GM19328 (cell line): ENCODE measurements around the gene SH2D4B.

Experiments
- ATAC-seq: cut with Tn5 transposase; IDR thresholded peaks from one replicate; pipeline ENCODE4 v1.9.1; 2021; ENCODE audit warnings: mild to moderate bottlenecking, moderate library complexity; ENCODE audit not compliant: unreplicated experiment

SH2D4B gene

GRCh38 chr10:80585812-80586211 is 48.1 kb downstream of the SH2D4B start:
- ATAC-seq, result no peak

GRCh38 chr10:80588546-80588945 is 50.8 kb downstream of the SH2D4B start:
- no peak for ATAC-seq

DNA sequence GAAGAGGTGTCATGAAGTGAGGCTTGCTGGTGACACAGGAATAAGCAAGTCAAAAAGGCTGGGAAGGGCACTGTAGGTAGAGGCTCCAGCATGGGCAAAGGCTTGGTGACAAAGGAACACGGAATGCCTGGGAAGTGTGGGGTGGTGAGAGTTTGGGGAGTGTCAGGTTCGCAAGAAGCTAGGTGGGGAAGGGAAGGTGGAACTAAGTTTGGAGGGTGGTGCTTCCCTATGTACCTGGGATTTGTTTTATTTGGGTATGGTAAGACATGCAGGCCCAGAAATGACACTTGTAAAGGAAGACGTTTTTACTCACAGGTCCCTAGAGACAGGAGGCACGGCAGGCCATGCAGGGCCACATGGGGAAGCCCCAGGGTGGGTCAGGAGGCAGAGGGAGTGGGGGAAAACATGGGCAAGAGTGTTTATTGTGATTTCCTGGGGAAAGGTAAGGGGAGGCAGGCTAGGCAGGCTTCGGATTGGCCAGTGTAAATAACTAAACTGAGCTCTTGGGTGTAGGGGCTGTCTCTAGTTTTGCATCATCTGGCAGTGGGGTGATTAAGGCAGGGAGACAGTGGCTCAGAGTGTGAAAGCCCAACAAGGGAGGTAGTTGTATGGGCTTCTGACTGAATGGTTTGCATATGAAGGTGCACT is 52.1 kb downstream of the SH2D4B start:
- ATAC-seq, result peak; percentile 87

GRCh38 chr10:80590585-80591125 is 53.0 kb downstream of the SH2D4B start:
- no peak for ATAC-seq

- no peak for ATAC-seq
Measured at GRCh38 chr10:80596391-80597257, 58.9 kb downstream of the SH2D4B start.

GRCh38 chr10:80598084-80598798 is 60.5 kb downstream of the SH2D4B start:
- peak; percentile 40 for ATAC-seq

DNA sequence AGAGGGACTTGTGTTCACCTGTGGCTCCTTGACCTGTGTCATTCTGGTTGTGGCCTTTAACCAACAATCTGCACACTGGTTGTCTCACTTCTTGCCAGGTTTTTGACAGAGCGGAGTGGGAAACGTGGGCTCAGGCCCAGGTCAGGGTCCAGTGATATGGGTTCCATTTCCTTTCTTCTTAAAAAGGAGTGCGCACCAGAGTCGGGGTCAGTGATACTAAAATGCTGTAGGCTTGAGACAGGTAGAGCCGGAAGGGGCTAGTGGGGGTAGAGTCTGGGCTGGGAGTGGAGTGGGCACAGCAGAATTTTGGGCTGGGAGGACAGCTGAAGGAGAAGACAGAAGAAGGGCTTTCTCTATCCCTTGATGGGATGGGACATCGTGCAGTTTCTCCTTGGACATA is 61.2 kb downstream of the SH2D4B start:
- no peak for ATAC-seq

DNA sequence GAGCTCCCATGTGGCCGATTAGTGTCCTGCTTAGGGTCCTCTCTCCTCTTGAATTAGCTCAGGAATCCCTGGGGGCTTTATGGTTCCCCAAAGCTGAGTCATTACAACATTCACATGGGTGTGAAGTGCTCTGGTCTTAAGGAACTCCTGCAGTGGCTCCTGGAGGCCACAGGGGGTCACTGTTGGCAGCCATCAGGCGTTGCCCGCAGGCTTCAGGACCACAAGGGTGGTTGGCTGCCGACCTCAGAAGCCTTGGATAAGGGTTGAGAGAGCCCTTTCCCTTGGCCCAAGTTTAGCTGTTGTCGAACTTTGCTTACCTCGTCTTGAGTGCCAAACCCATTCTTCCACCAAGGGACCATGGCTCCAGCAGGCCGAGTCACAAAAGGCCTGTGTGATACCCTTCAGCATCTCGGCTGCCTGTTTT is 61.7 kb downstream of the SH2D4B start:
- ATAC-seq, result peak; percentile 79

DNA sequence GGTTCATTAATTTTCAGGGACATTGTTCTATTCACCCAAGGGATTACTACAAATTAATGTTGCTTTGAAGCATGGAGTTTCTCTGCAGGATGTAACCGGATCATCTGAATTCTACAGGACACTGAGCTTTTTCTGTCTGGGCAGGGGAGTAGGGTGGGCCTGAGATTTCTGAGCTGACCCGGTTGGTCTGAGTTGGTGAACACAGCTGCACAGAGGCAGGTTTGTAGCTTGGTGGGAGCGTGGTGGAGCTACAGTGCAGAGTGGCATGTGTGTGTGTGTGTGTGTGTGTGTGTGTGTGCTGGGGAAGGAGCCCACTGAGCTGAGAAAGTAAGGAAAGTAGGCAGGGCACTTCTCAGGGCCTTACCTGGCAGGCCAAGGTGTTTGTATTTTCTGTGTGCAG is 62.6 kb downstream of the SH2D4B start:
- no peak for ATAC-seq

DNA sequence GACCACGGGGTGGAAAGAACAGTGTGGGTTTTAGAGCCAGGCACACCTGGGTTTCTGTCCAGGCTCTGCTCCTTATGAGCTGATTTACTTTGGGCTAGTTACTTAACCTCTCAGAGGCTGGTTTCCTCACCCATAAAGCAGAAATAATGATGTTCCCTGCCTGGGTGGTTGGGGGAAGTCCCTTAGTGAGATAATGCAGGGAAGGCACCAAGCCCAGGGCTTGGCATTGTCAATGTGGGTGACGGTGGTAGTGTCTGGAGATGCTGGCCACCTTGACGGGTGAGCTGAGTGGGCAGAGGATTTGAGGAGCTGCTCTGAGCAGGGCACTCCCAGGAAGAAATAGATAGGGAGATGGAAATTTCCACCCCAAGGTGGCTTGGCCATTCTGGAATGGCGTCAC is 65.2 kb downstream of the SH2D4B start:
- ATAC-seq, result no peak

GRCh38 chr10:80603516-80603915 is 65.8 kb downstream of the SH2D4B start:
- ATAC-seq, result no peak

DNA sequence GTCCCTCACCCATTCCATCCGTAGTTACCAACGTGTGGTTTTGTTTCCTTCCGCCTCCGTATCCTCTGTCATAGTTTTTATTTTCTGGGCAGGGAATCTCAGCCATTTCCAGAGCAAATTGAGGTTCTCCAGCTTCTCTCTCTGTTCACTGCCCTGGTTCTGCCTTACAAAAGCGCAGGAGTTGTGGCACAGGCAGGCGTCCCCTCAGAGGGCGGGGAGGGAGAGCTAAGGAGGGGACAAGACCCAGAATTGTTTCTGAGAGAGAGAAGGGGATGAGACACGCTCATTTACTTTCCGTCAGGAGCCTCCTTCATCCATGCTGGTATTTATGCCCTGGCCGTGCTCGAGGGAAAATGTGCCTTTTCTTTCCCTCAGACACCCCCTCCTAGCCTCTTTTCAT is 71.0 kb downstream of the SH2D4B start:
- ATAC-seq, result no peak

- no peak for ATAC-seq
Measured at GRCh38 chr10:80609331-80609730, 71.6 kb downstream of the SH2D4B start.

- ATAC-seq, result no peak
Measured at GRCh38 chr10:80611481-80612185, 73.9 kb downstream of the SH2D4B start.

- ATAC-seq, result no peak
Measured at GRCh38 chr10:80612261-80612660, 74.6 kb downstream of the SH2D4B start.

- no peak for ATAC-seq
Measured at GRCh38 chr10:80613466-80614170, 75.9 kb downstream of the SH2D4B start.

- no peak for ATAC-seq
Measured at GRCh38 chr10:80614576-80615416, 77.1 kb downstream of the SH2D4B start.

- ATAC-seq, result no peak
Measured at GRCh38 chr10:80617807-80618206, 80.1 kb downstream of the SH2D4B start.

GRCh38 chr10:80619036-80619435 is 81.3 kb downstream of the SH2D4B start:
- ATAC-seq, result no peak
